GM23248 (cell line): Measurements from ENCODE around the gene TMEM61. TPM values are rescaled to one million over a fixed set of nuclear protein-coding genes. Genes with fewer than 3 reads are reported as not detected.

Source experiments
- DNase-seq: peaks from one replicate; pipeline ENCODE4 v3.0.0-alpha.2; 2015
- H2AFZ ChIP-seq: fragments of 200-600 bp; sonication (generic); 2 replicates; pipeline ENCODE4 v1.6.1; 2016; ENCODE audit warnings: antibody characterized with exemption
- H3F3A ChIP-seq: fragments of 200-600 bp; sonication (generic); 2 replicates; pipeline ENCODE4 v1.6.1; 2016; ENCODE audit warnings: mild to moderate bottlenecking, antibody characterized with exemption, mixed run types; ENCODE audit not compliant: insufficient read depth
- H3K27ac ChIP-seq: fragments of 200-600 bp; sonication (generic); 2 replicates; pipeline ENCODE4 v1.5.1; 2016; ENCODE audit warnings: mild to moderate bottlenecking
- H3K27me3 ChIP-seq: fragments of 200-600 bp; sonication (generic); replicated peaks from 2 replicates; pipeline ENCODE4 v1.6.1; 2016; ENCODE audit warnings: mild to moderate bottlenecking; ENCODE audit not compliant: insufficient read depth
- H3K36me3 ChIP-seq: fragments of 200-600 bp; sonication (generic); 2 replicates; pipeline ENCODE4 v1.6.1; 2016; ENCODE audit warnings: low read depth, mild to moderate bottlenecking
- H3K4me1 ChIP-seq: fragments of 200-600 bp; sonication (generic); 2 replicates; pipeline ENCODE4 v1.6.1; 2016; ENCODE audit warnings: mild to moderate bottlenecking; ENCODE audit not compliant: insufficient read depth
- H3K4me2 ChIP-seq: fragments of 200-600 bp; sonication (generic); one replicate; pipeline ENCODE4 v1.6.1; 2016; ENCODE audit warnings: mild to moderate bottlenecking; ENCODE audit not compliant: unreplicated experiment
- H3K4me3 ChIP-seq: fragments of 200-600 bp; sonication (generic); 2 replicates; pipeline ENCODE4 v1.5.1; 2016; ENCODE audit warnings: mild to moderate bottlenecking
- H3K79me2 ChIP-seq: fragments of 200-600 bp; sonication (generic); 2 replicates; pipeline ENCODE4 v1.6.1; 2016; ENCODE audit warnings: mild to moderate bottlenecking; ENCODE audit not compliant: insufficient read depth
- H3K9ac ChIP-seq: fragments of 200-600 bp; sonication (generic); 2 replicates; pipeline ENCODE4 v1.6.1; 2016; ENCODE audit warnings: mild to moderate bottlenecking
- H3K9me2 ChIP-seq: fragments of 200-600 bp; sonication (generic); 2 replicates; pipeline ENCODE4 v1.6.1; 2016; ENCODE audit warnings: mixed run types, mild to moderate bottlenecking, moderate library complexity; ENCODE audit not compliant: insufficient read depth
- H3K9me3 ChIP-seq: fragments of 200-600 bp; sonication (generic); one replicate; pipeline ENCODE4 v1.6.1; 2017; ENCODE audit warnings: low read depth
- H4K20me1 ChIP-seq: fragments of 200-600 bp; sonication (generic); 2 replicates; pipeline ENCODE4 v1.6.0; 2016; ENCODE audit not compliant: insufficient read depth
- EZH2 ChIP-seq: fragments of 200-600 bp; sonication (generic); IDR thresholded peaks from 2 replicates; pipeline ENCODE4 v1.6.1; 2018; ENCODE audit warnings: antibody characterized with exemption, mild to moderate bottlenecking; ENCODE audit not compliant: insufficient read depth, poor library complexity, severe bottlenecking
- EZH2phosphoT487 ChIP-seq: fragments of 200-600 bp; sonication (generic); IDR thresholded peaks from 2 replicates; pipeline ENCODE4 v1.6.1; 2018; ENCODE audit warnings: antibody characterized with exemption, moderate library complexity, mild to moderate bottlenecking, low read depth; ENCODE audit not compliant: insufficient read depth
- WGBS, 2 experiments: methylation state at CpG; one replicate each; pipeline ENCODE4 v1.1.6; 2015 to 2017; ENCODE audit warnings: low lambda C conversion rate in 2 of 2, low coverage in 1 of 2; ENCODE audit errors: missing lambda C conversion rate in 2 of 2; 5-methylcytosine and 5-hydroxymethylcytosine counted together
- in situ Hi-C: fragments of 300-500 bp; cut with MboI; formaldehyde crosslinking; loops from 2 replicates; pipeline ENCODE4 v1.15.0; 2020
- polyA plus RNA-seq: library from polyadenylated mRNA; unstranded; fragments of >200 nt; fragmentation: Nextera tagmentation; extraction: Ambion mirVana; gene quantifications from 2 replicates; pipeline ENCODE4 v1.2.1, GENCODE V29; 2016
- total RNA-seq: library from RNA; depleted of rRNA; stranded (reverse); fragments of >200 nt; shearing (Covaris generic); gene quantifications from 2 replicates; pipeline ENCODE4 v1.2.3, GENCODE V29; 2014

TMEM61 gene
- total and polyA plus RNA-seq, 2 experiments from 2014 or later, result not detected

DNA sequence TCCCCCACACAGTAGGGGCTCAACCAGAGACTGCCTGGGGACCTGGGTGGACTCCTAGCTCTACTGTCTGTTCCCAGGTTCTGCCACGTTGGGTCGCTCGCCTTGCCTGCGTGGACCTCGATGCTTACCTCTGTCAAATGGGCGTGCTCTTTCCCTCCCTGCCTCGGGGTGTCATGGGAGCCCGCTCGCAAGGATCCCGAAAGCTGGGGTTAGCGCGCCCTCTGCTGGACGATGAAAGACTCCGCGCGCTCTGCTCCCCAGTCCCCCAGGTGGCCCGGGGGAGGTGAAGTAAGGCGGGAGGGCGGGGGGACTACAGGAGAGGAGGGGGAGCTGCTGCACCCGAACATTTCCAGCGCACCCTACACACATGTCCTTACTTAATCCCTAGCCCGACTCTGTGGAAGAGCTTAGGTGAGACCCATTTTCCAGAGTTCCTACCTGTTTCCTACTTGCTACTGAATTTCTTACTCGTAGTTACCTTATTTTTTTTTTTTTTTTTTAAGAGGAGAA is 16.0 kb downstream of the TMEM61 start:
- no peaks in the 10 kb centered on the region for H3K4me1 ChIP-seq
- TF ChIP-seq EZH2phosphoT487 (no peak), EZH2 (no peak)
- H3K9me2 ChIP-seq, result no peaks in the 10 kb centered on the region
- no peak overlapping the region for H2AFZ ChIP-seq
- no peak overlapping the region for H3K27ac ChIP-seq
- no peaks in the 10 kb centered on the region for H3K79me2 ChIP-seq
- no peak overlapping the region for H3K9ac ChIP-seq
- H3K27me3 ChIP-seq, result peaks cover 9% of the 10 kb centered on the region; the same call in 1 of the 2 replicates
- H3K9me3 ChIP-seq, result no peaks in the 10 kb centered on the region
- 7 to 8% methylated on average over 23 of the region's 23 CpGs for whole genome bisulfite sequencing, 2 experiments
- in situ Hi-C loops, result no loop called here
- no peak overlapping the region for H3K4me2 ChIP-seq
- no peaks in the 10 kb centered on the region for H3F3A ChIP-seq
- H3K36me3 ChIP-seq, result no peaks in the 10 kb centered on the region
- DNase-seq, result peak; percentile 78
- H4K20me1 ChIP-seq, result no peaks in the 10 kb centered on the region
- no peak overlapping the region for H3K4me3 ChIP-seq

- Histone ChIP-seq H3K36me3 (no peaks in the 10 kb centered on the region), H3K9ac (no peak overlapping the region), H3K9me2 (no peaks in the 10 kb centered on the region), H3K4me2 (no peak overlapping the region), H3K9me3 (no peaks in the 10 kb centered on the region), H3K4me1 (no peaks in the 10 kb centered on the region), H2AFZ (peak overlapping the region; percentile 42; the same call in 1 of the 2 replicates), H3K4me3 (no peak overlapping the region), H3K79me2 (no peaks in the 10 kb centered on the region), H4K20me1 (no peaks in the 10 kb centered on the region), H3K27ac (no peak overlapping the region), H3K27me3 (peaks cover 9% of the 10 kb centered on the region; the same call in 1 of the 2 replicates), H3F3A (no peaks in the 10 kb centered on the region)
- in situ Hi-C loops, result no loop called here
- DNase-seq, result peak; percentile 39
- WGBS, 2 experiments, result 15 to 16% methylated on average over 31 to 44 of the region's 46 CpGs
- TF ChIP-seq EZH2, result peak; percentile 57
- no peak for TF ChIP-seq EZH2phosphoT487
Measured at GRCh38 chr1:54996869-54997710, 16.7 kb downstream of the TMEM61 start.

DNA sequence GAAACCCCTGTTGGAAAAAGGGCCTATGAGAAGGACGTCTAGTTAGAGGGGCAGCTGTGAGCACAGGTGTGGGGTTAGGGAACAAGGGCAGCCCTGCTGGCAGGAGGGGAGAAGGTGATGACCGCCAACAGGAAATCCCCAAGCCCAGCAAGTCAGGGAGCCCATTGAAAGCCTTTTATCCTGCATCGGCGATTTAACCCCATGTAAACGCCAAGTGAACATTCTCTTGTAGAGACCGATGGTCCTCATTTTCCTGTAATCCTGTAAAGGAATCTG is 17.2 kb downstream of the TMEM61 start:
- Histone ChIP-seq H3K27me3 (peaks cover 9% of the 10 kb centered on the region; the same call in 1 of the 2 replicates), H3K9me2 (no peaks in the 10 kb centered on the region), H3K9ac (no peak overlapping the region), H3K4me1 (no peaks in the 10 kb centered on the region), H3K27ac (no peak overlapping the region), H4K20me1 (no peaks in the 10 kb centered on the region), H3K79me2 (no peaks in the 10 kb centered on the region), H3K36me3 (no peaks in the 10 kb centered on the region), H3K9me3 (no peaks in the 10 kb centered on the region), H3K4me3 (no peak overlapping the region), H3K4me2 (no peak overlapping the region), H3F3A (no peaks in the 10 kb centered on the region), H2AFZ (no peak overlapping the region)
- 66 to 78% methylated on average over 6 of the region's 6 CpGs for WGBS, 2 experiments
- in situ Hi-C loops, result no loop called here
- DNase-seq, result no peak
- TF ChIP-seq EZH2 (no peak), EZH2phosphoT487 (no peak)

GRCh38 chr1:54998100-54998499 is 17.7 kb downstream of the TMEM61 start:
- in situ Hi-C loops, result no loop called here
- H3K4me2 ChIP-seq, result no peak overlapping the region
- WGBS, 2 experiments, result 83 to 87% methylated on average over 5 to 6 of the region's 6 CpGs
- H3K9me2 ChIP-seq, result no peaks in the 10 kb centered on the region
- no peaks in the 10 kb centered on the region for H3K4me1 ChIP-seq
- H3K9me3 ChIP-seq, result no peaks in the 10 kb centered on the region
- H3K9ac ChIP-seq, result no peak overlapping the region
- H3K4me3 ChIP-seq, result no peak overlapping the region
- no peak overlapping the region for H2AFZ ChIP-seq
- H3K79me2 ChIP-seq, result no peaks in the 10 kb centered on the region
- peaks cover 9% of the 10 kb centered on the region; the same call in 1 of the 2 replicates for H3K27me3 ChIP-seq
- no peaks in the 10 kb centered on the region for H3F3A ChIP-seq
- TF ChIP-seq EZH2phosphoT487 (no peak), EZH2 (no peak)
- H4K20me1 ChIP-seq, result no peaks in the 10 kb centered on the region
- no peak for DNase-seq
- no peaks in the 10 kb centered on the region for H3K36me3 ChIP-seq
- no peak overlapping the region for H3K27ac ChIP-seq
